HAP-1 (cell line): ENCODE measurements around the gene PLCG2.
"Not testable (repeated sequence)": the region's sequence is repeated elsewhere in the genome, so short reads cannot be mapped to it uniquely, and the experiment has no call there.

Experiments used
- DNase-seq, 2 experiments: peaks; one replicate each; pipeline ENCODE4 v3.0.0-alpha.2; 2016 to 2020; ENCODE audit warnings: low spot score in 2 of 2
- H3K27me3 ChIP-seq: fragments of 250-450 bp; sonication (Bioruptor Pico); 2 replicates; pipeline ENCODE4 v1.5.1; 2020; ENCODE audit warnings: low read depth, mild to moderate bottlenecking, moderate library complexity
- H3K36me3 ChIP-seq: fragments of 250-450 bp; sonication (Bioruptor Pico); replicated peaks from 2 replicates; pipeline ENCODE4 v1.5.1; 2020; ENCODE audit warnings: mild to moderate bottlenecking
- H3K4me1 ChIP-seq: fragments of 250-450 bp; sonication (Bioruptor Pico); 2 replicates; pipeline ENCODE4 v1.5.1; 2020; ENCODE audit warnings: mild to moderate bottlenecking
- H3K4me3 ChIP-seq: fragments of 250-450 bp; sonication (Bioruptor Pico); 2 replicates; pipeline ENCODE4 v1.5.1; 2020; ENCODE audit warnings: mild to moderate bottlenecking, moderate library complexity
- H3K9me3 ChIP-seq: fragments of 250-450 bp; sonication (Bioruptor Pico); 2 replicates; pipeline ENCODE4 v1.5.1; 2020; ENCODE audit warnings: mild to moderate bottlenecking, moderate library complexity
- in situ Hi-C: fragments of 300-500 bp; cut with MboI; formaldehyde crosslinking; loops from 3 replicates; pipeline ENCODE4 v1.14.3; 2020; ENCODE audit warnings: low sequenced_read_pairs, inconsistent platforms, mixed read lengths

The PLCG2 gene

GRCh38 chr16:81864646-81865382 lies 85.7 kb downstream of the PLCG2 start:
- no peaks in the 10 kb centered on the region for H3K36me3 ChIP-seq
- no peaks in the 10 kb centered on the region for H3K27me3 ChIP-seq
- in situ Hi-C loops: no loop called here
- no peaks in the 10 kb centered on the region for H3K9me3 ChIP-seq
- DNase-seq: no peak
- H3K4me1 ChIP-seq: no peaks in the 10 kb centered on the region
- no peak overlapping the region for H3K4me3 ChIP-seq

GRCh38 chr16:81866820-81867440 lies 87.8 kb downstream of the PLCG2 start:
- in situ Hi-C loops: no loop called here
- Histone ChIP-seq H3K4me3 (no peak overlapping the region), H3K4me1 (no peaks in the 10 kb centered on the region), H3K27me3 (no peaks in the 10 kb centered on the region), H3K36me3 (no peaks in the 10 kb centered on the region), H3K9me3 (no peaks in the 10 kb centered on the region)
- DNase-seq: no peak

GRCh38 chr16:81868057-81868748 lies 89.1 kb downstream of the PLCG2 start:
- Histone ChIP-seq H3K4me1 (no peaks in the 10 kb centered on the region), H3K9me3 (no peaks in the 10 kb centered on the region), H3K36me3 (no peaks in the 10 kb centered on the region), H3K4me3 (no peak overlapping the region), H3K27me3 (no peaks in the 10 kb centered on the region)
- in situ Hi-C loops: no loop called here
- DNase-seq: no peak

- Histone ChIP-seq H3K9me3 (no peaks in the 10 kb centered on the region), H3K27me3 (no peaks in the 10 kb centered on the region), H3K4me1 (no peaks in the 10 kb centered on the region), H3K4me3 (no peak overlapping the region), H3K36me3 (no peaks in the 10 kb centered on the region)
- no peak for DNase-seq
- in situ Hi-C loops: no loop called here
Measured at GRCh38 chr16:81869326-81869725, 90.2 kb downstream of the PLCG2 start.

GRCh38 chr16:81873206-81873605 lies 94.1 kb downstream of the PLCG2 start:
- in situ Hi-C loops: no loop called here
- Histone ChIP-seq H3K9me3 (no peaks in the 10 kb centered on the region), H3K36me3 (no peaks in the 10 kb centered on the region), H3K27me3 (no peaks in the 10 kb centered on the region), H3K4me1 (no peaks in the 10 kb centered on the region), H3K4me3 (no peak overlapping the region)
- no peak for DNase-seq

GRCh38 chr16:81873843-81874752 lies 95.0 kb downstream of the PLCG2 start:
- H3K36me3 ChIP-seq: no peaks in the 10 kb centered on the region
- H3K4me3 ChIP-seq: no peak overlapping the region
- H3K27me3 ChIP-seq: no peaks in the 10 kb centered on the region
- in situ Hi-C loops: no loop called here
- no peaks in the 10 kb centered on the region for H3K9me3 ChIP-seq
- peak; percentile 28 to 73 for DNase-seq
- H3K4me1 ChIP-seq: no peaks in the 10 kb centered on the region

- H3K27me3 ChIP-seq: no peaks in the 10 kb centered on the region
- DNase-seq: no peak
- in situ Hi-C loops: loop anchor here (25.0 kb wide), 1 partner anchor 513 kb away; no protein-coding TSS in a partner anchor
- no peaks in the 10 kb centered on the region for H3K4me1 ChIP-seq
- no peaks in the 10 kb centered on the region for H3K9me3 ChIP-seq
- H3K4me3 ChIP-seq: no peak overlapping the region
- H3K36me3 ChIP-seq: no peaks in the 10 kb centered on the region
Measured at GRCh38 chr16:81875461-81875860, 96.4 kb downstream of the PLCG2 start.

GRCh38 chr16:81876273-81876900 lies 97.3 kb downstream of the PLCG2 start:
- no peaks in the 10 kb centered on the region for H3K9me3 ChIP-seq
- H3K4me1 ChIP-seq: no peaks in the 10 kb centered on the region
- no peaks in the 10 kb centered on the region for H3K36me3 ChIP-seq
- no peaks in the 10 kb centered on the region for H3K27me3 ChIP-seq
- in situ Hi-C loops: loop anchor here (25.0 kb wide), 1 partner anchor 514 kb away; no protein-coding TSS in a partner anchor
- H3K4me3 ChIP-seq: no peak overlapping the region
- DNase-seq: no peak

- not testable (repeated sequence) for H3K9me3 ChIP-seq, H3K4me1 ChIP-seq, DNase-seq, H3K36me3 ChIP-seq, H3K4me3 ChIP-seq, H3K27me3 ChIP-seq
- in situ Hi-C loops: loop anchor here (25.0 kb wide), 1 partner anchor 515 kb away; no protein-coding TSS in a partner anchor
Measured at GRCh38 chr16:81877490-81877889, 98.4 kb downstream of the PLCG2 start.

- H3K27me3 ChIP-seq: no peaks in the 10 kb centered on the region
- DNase-seq: no peak
- in situ Hi-C loops: loop anchor here (25.0 kb wide), 1 partner anchor 516 kb away; no protein-coding TSS in a partner anchor
- H3K36me3 ChIP-seq: no peaks in the 10 kb centered on the region
- no peak overlapping the region for H3K4me3 ChIP-seq
- no peaks in the 10 kb centered on the region for H3K4me1 ChIP-seq
- H3K9me3 ChIP-seq: no peaks in the 10 kb centered on the region
Measured at GRCh38 chr16:81878529-81878928, 99.4 kb downstream of the PLCG2 start.

- no peaks in the 10 kb centered on the region for H3K27me3 ChIP-seq
- no peaks in the 10 kb centered on the region for H3K4me1 ChIP-seq
- no peaks in the 10 kb centered on the region for H3K9me3 ChIP-seq
- no peak overlapping the region for H3K4me3 ChIP-seq
- DNase-seq: peak in 1 of 2 experiments; percentile 26
- no peaks in the 10 kb centered on the region for H3K36me3 ChIP-seq
- in situ Hi-C loops: loop anchor here (25.0 kb wide), 1 partner anchor 517 kb away; no protein-coding TSS in a partner anchor
Measured at GRCh38 chr16:81879625-81880024, 100.5 kb downstream of the PLCG2 start.

GRCh38 chr16:81880816-81881215 lies 101.7 kb downstream of the PLCG2 start:
- no peaks in the 10 kb centered on the region for H3K27me3 ChIP-seq
- in situ Hi-C loops: loop anchor here (25.0 kb wide), 1 partner anchor 519 kb away; no protein-coding TSS in a partner anchor
- H3K4me1 ChIP-seq: no peaks in the 10 kb centered on the region
- DNase-seq: no peak
- H3K9me3 ChIP-seq: no peaks in the 10 kb centered on the region
- no peaks in the 10 kb centered on the region for H3K36me3 ChIP-seq
- H3K4me3 ChIP-seq: no peak overlapping the region

- DNase-seq: no peak
- in situ Hi-C loops: loop anchor here (25.0 kb wide), 1 partner anchor 519 kb away; no protein-coding TSS in a partner anchor
- Histone ChIP-seq H3K36me3 (no peaks in the 10 kb centered on the region), H3K4me3 (no peak overlapping the region), H3K27me3 (no peaks in the 10 kb centered on the region), H3K9me3 (no peaks in the 10 kb centered on the region), H3K4me1 (no peaks in the 10 kb centered on the region)
Measured at GRCh38 chr16:81881228-81881627, 102.1 kb downstream of the PLCG2 start.
